Stimulated activated CD8-positive, alpha-beta memory T cell treated with anti-CD3 and anti-CD28 coated beads, Interleukin-12 subunit alpha, Interleukin-12 subunit beta, amount 100 ng/mL, for 24 hours (primary cell): Measurements from ENCODE around the gene COX7C.
"Not testable (repeated sequence)": the region's sequence is repeated elsewhere in the genome, so short reads cannot be mapped to it uniquely, and the experiment has no call there.

Experiments used
- DNase-seq: peaks from one replicate; pipeline ENCODE4 v3.0.0-alpha.2; 2020; ENCODE audit errors: extremely low read depth

COX7C gene

GRCh38 chr5:86617756-86618576 lies at the start of gene COX7C:
COX7C (plus strand) TSS chr5:86617941; CDS start chr5:86618056, 115 bp downstream.
- DNase-seq, result peak; percentile 73

GRCh38 chr5:86569522-86570426 lies 48.0 kb upstream of the COX7C start:
- DNase-seq, result not testable (repeated sequence)

GRCh38 chr5:86570427-86571083 lies 47.2 kb upstream of the COX7C start:
- DNase-seq, result no peak

- not testable (repeated sequence) for DNase-seq
Observed at GRCh38 chr5:86571109-86571508, 46.6 kb upstream of the COX7C start.

- DNase-seq, result no peak
Observed at GRCh38 chr5:86572825-86573517, 44.8 kb upstream of the COX7C start.

- DNase-seq, result no peak
Observed at GRCh38 chr5:86579502-86579901, 38.2 kb upstream of the COX7C start.

GRCh38 chr5:86596476-86596875 lies 21.3 kb upstream of the COX7C start:
- no peak for DNase-seq

- no peak for DNase-seq
Observed at GRCh38 chr5:86605881-86606280, 11.9 kb upstream of the COX7C start.

GRCh38 chr5:86613455-86613854 lies 4.3 kb upstream of the COX7C start:
- DNase-seq, result no peak

- no peak for DNase-seq
Observed at GRCh38 chr5:86617309-86617755, 409 bp upstream of the COX7C start.

GRCh38 chr5:86623785-86624483 lies 6.2 kb downstream of the COX7C start:
- no peak for DNase-seq

GRCh38 chr5:86625148-86625547 lies 7.4 kb downstream of the COX7C start:
- DNase-seq, result no peak

- DNase-seq, result no peak
Observed at GRCh38 chr5:86626149-86626548, 8.4 kb downstream of the COX7C start.

- no peak for DNase-seq
Observed at GRCh38 chr5:86631165-86631564, 13.4 kb downstream of the COX7C start.

GRCh38 chr5:86640998-86641397 lies 23.3 kb downstream of the COX7C start:
- DNase-seq, result no peak

- no peak for DNase-seq
Observed at GRCh38 chr5:86644843-86645242, 27.1 kb downstream of the COX7C start.

- no peak for DNase-seq
Observed at GRCh38 chr5:86645885-86646284, 28.1 kb downstream of the COX7C start.

- no peak for DNase-seq
Observed at GRCh38 chr5:86646671-86647070, 28.9 kb downstream of the COX7C start.

- no peak for DNase-seq
Observed at GRCh38 chr5:86649832-86650505, 32.2 kb downstream of the COX7C start.

GRCh38 chr5:86660771-86661170 lies 43.0 kb downstream of the COX7C start:
- not testable (repeated sequence) for DNase-seq
